GM21825 (cell line): ENCODE results near the gene APBA2.

Experiments
- ATAC-seq: cut with Tn5 transposase; IDR thresholded peaks from one replicate; pipeline ENCODE4 v1.9.1; 2021; ENCODE audit warnings: mild to moderate bottlenecking, moderate library complexity; ENCODE audit not compliant: unreplicated experiment

Gene APBA2

DNA sequence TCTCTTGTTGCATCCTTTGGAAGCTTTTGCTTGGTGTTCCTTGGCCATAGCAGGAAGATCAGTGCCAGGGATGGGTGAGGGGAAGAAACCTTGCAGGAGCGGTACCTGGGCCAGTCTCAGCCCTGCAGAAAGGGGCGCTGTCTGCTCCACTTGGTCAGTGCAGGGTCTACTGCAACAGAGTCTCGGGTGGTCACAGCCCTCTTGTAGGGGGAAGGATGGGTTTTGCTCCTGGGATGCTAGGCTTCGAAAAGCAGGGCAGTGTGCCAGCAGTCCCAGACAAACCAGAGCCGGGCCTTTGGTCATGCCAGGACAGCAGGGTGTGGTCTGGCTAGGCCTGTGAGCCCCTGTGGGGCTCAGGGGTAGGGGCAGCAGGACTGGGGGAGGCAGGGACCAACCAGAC, 186.7 kb downstream of the APBA2 start:
- no peak for ATAC-seq

DNA sequence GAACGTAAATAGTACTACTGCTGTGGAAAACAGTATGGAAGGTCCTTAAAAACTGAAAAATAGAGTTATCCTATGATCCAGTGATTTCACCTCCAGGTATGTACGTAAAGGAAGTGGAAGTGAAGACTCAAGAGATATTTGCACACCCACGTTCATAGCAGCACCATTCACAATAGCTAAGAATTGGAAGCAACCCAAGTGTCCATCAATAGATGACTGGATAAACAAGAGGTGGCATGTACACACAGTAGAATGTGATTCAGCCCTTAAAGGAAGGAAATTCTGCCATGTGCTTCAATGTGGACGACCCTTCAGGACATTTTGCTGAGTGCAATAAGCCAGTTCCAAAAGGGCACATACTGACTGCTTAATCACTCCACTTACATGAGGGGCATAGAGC, 188.3 kb downstream of the APBA2 start:
- ATAC-seq = no peak

- ATAC-seq = no peak
Observed at GRCh38 chr15:29078541-29078940, 192.8 kb downstream of the APBA2 start.

- no peak for ATAC-seq
Observed at GRCh38 chr15:29079479-29079878, 193.7 kb downstream of the APBA2 start.

GRCh38 chr15:29081781-29082180, 196.0 kb downstream of the APBA2 start:
- ATAC-seq = no peak

DNA sequence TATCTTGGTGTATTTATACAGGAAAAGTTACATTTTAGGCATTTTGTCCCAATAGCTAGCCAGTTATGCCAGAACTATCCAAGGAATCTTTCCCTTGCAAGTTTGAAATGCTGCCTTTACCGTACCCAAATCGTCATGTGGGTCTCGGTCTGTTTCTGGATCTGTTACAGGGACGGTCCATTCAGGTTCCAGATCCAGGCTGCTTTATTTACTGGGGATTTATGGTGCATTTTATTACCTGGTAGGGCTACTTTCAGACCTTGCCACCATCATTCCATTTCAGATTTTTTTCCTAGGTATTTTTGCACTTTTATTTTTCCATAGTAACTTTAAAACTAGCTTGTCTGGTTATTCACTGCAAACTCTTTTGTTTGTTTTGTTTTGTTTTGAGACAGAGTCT, 197.4 kb downstream of the APBA2 start:
- ATAC-seq = no peak

DNA sequence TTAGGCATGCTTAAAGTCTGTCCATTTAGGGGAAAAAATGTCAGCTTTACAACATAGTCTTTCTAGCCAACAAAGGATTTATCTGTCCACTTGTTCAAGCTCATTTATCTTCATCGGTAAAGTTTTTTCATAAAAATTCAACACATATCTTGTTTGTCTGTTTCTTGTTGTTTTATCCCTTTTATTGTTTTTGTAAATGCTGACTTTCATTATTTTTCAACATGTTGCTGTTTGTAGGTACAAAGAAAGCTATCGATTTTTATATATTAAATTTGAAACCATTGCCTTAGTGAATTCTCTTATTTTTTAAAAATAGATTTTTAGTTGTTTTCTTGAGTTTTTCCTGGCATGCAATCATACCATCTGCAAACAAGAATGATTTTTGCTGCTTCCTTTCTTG, 198.1 kb downstream of the APBA2 start:
- ATAC-seq = no peak

- ATAC-seq = no peak
Observed at GRCh38 chr15:29086001-29086400, 200.2 kb downstream of the APBA2 start.

DNA sequence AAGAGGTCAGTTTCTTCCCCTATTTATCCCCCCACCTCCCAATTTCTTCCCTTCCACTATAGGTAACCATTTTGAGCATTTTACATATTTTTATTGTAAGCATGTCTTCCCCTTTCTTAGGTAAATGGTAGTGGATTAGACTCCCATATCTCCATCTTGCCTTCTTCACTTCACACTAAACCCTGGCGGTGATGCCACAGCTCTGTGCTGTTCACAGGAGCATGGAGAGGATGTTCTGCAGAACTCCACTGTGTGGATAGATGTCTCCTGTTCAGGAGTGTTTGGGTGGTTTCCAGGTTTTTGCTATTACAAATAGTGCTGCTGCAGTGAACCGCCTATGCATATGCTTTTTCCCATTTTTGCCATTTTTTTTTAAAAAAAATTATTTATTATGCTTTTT, 201.1 kb downstream of the APBA2 start:
- ATAC-seq = no peak

DNA sequence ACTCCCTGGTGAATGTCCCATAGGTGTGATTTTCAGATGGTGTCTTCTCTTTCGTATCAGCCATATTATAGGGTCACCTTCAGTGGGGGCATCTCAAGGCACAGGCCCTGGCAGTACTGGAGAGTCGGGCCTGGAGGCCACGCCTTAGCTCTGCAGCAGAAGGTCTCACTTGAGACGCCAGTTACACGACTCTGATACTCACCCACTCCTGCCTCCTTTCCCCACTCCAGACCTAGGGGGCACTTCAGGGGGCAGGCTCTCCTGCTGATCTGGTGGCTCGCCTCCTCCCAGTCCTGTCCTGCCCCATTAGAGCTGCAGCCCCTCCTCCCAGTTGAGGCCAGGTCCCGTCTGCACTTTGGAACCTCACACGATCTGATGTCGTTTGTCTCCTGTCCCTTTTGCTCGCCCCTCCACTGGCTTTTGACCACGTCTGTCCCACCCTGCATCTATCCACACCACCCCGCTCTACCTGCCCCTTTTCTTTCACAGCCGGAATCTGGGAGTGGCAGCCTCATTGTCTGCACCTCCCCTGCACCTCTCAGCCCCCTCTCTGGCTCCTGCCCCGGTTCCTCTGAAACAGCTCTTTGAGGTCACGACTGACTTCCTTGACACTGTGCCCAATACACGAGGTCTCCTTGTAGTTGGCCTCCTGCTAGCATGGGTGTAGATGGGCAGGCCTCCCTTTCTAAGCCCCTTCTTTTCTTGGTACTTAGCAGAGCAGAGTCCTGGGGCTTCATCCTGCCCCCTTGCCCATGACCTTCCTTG, 201.9 kb downstream of the APBA2 start:
- ATAC-seq = no peak

GRCh38 chr15:29088666-29089065, 202.9 kb downstream of the APBA2 start:
- ATAC-seq = no peak

GRCh38 chr15:29089731-29090616, 204.2 kb downstream of the APBA2 start:
- ATAC-seq = no peak

DNA sequence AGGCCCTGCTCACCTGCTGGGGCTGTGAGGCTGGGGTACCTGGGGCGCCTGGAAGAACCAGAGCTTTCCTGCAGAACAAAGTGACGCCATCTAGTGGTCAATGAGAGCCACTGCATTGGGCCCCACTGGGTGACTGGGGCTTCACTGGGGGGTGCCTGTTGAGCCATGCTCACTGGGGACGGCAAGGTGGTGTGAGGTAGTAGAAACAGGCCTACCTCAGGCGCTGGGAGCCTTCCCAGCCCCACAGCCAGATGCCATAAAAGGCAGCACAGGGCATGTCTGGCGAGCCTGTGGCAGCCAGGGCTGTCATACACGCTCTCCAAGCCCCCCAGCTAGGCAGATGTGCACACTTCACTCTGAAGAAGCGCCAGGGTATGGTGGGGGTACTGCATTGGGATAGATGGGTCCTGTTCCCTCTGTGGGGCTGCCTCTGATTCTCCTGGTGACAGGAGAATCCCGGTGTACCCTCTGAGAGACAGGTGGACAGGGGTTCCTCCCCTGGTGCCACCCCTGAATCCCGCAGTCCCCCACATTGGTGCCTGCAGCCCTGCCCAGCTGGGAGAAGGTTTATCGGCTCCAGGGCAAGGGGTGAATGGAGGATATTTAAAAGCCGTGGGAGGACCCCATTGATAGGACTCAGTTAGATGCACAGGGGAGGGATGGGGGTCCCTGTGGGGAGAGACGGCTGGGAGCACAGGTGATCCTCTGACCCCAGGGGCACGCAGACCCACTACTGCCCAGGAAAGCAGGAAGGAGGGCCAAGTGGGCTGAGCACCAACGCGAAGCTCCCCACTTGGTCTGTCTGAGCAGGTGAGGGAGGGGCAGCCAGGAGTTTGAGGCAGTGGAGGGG, 205.1 kb downstream of the APBA2 start:
- ATAC-seq = no peak

DNA sequence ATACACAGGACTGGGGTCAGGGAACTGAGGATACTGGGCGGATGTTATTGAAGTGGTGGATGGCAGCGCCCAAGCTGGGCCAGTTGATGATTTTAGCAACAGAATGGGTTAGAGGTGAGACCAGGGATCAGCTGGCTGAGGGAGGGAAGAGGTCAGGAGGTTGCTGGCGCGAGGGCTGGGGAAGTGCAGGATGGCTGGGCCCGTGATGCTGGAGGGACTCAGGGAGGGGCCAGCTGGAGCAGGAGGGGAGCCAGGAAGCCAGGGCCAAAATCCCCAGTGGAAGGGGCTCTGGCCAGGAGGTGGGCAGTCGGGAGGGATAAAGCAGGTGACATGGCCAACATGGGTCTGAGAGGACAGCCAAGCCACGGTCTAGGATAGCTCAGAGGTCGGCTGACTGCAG, 205.9 kb downstream of the APBA2 start:
- no peak for ATAC-seq

DNA sequence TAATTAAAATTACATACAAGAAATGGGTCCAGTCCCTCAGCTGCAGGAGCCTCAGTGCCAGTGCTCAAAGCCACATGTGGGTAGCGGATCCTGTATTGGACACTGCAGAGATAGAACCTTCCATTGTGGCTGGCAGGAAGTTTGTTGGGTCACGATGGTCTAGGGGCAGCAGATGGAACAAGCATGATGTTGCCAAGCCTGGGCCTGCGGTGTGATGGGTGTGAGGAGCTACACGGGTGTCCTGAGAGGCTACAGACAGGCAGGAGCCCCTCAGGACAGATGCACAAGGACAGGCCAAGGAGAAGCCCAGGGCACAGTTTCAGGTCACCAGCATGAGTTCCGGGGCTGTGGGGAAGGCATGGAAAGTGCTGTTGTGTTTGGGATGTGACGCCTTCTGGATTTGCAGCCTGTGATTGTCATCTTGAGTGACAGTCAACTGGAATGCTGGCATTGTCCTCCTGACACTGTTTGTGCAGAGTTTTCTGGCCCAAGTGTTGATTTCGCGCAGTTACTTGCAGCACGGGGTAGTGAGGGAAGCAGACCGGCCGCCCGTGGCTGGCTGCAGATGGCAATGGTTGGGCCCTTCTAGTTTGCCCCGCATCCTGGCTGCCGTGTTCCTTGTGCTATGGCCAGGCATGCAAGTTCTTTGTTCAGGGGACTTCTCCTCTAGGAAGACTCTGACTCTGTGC, 206.7 kb downstream of the APBA2 start:
- ATAC-seq = no peak

- ATAC-seq = no peak
Observed at GRCh38 chr15:29093065-29093435, 207.3 kb downstream of the APBA2 start.

DNA sequence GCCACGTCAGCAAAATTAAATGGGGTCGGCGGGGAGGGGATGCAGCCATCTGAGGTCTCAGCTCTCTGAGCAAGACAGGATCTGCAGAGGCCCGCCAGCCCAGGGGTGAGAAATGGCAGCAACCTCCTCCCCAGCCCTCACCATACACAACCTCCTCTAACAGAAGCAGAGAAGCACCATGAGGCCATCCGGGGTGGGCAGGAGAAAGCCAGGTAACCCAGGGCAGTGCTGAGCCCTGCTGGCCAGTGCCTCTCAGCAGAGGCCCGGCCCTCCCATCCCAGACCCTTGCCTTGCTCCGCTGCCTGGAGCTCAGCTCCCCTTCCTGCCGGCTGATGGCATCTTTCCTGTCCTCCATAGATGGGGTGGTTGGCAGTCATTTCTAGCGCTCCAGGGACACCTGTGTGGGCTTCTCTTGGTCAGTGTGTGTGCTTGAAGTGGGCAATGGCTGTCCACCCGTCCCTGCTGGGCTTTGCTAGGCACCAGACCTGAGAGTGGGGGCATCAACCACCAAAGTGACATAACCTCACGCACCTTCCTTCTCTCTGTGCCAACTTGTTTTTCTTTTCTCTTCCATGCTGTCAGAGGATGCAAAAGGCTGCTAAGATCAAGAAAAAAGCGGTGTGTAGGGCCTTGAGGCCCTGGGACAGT, 208.0 kb downstream of the APBA2 start:
- ATAC-seq = no peak

DNA sequence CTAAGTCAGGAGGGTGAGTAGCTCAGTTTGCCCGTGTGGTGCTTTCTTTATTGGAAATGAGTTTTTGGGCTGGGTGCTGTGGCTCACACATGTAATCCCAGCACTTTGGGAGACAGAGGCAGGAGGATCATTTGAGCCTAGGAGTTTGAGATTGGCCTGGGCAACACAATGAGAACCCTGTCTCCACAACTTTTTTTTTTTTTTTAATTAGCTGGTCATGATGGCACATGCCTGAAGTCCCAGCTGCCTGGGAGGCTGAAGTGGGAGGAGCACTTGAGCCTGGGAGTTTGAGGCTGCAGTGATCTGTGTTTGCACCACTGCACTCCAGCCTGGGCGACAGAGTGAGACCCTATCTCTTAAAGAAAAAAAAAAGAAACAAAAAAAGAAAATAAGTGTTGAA, 208.9 kb downstream of the APBA2 start:
- ATAC-seq = no peak

DNA sequence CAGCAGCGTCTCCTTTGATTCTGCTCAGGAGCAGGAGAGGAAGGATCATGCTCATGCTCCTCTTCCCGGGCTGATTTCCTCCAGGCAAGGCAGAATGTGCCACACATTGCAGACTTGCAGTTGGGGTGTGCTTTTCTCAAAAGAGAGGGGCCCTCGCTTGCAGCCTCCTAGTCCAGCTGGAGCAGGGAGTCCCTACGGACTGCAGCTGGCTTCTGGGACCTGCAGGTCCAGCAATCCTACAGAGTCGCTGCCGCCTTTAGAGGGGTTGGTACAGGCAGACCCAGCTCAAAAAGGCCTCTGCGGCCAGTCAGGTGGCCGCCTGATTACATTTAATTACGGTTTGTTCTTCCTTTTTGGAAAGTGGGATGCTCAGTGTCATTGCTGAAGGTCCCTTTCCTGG, 210.0 kb downstream of the APBA2 start:
- no peak for ATAC-seq

GRCh38 chr15:29097168-29097567, 211.4 kb downstream of the APBA2 start:
- no peak for ATAC-seq
